Measurements from ENCODE around the gene MAP7D2.

MAP7D2 gene

GRCh38 chrX:20038966-20039365 lies 77.7 kb downstream of the MAP7D2 start:
- no peak for DNase-seq (ENCODE audit: low spot score)

GRCh38 chrX:20037186-20037585 lies 79.5 kb downstream of the MAP7D2 start:
- no peak for DNase-seq (ENCODE audit: low spot score)

GRCh38 chrX:20032201-20032600 lies 84.5 kb downstream of the MAP7D2 start:
- DNase-seq (ENCODE audit: low spot score): no peak

GRCh38 chrX:20029728-20030127 lies 87.0 kb downstream of the MAP7D2 start:
- no peak for DNase-seq (ENCODE audit: low spot score)

- DNase-seq (ENCODE audit: low spot score): no peak
These were observed 88.1 kb downstream of the MAP7D2 start for GRCh38 chrX:20028588-20028987.

- no peak for DNase-seq (ENCODE audit: low spot score)
These were observed 90.4 kb downstream of the MAP7D2 start for GRCh38 chrX:20026278-20026677.

GRCh38 chrX:20019672-20020365 lies 96.9 kb downstream of the MAP7D2 start:
- DNase-seq (ENCODE audit: low spot score): no peak

- DNase-seq (ENCODE audit: low spot score): no peak
These were observed 100.1 kb downstream of the MAP7D2 start for GRCh38 chrX:20016616-20016945.

GRCh38 chrX:20015945-20016615 lies 100.6 kb downstream of the MAP7D2 start:
- no peak for DNase-seq (ENCODE audit: low spot score)

- DNase-seq (ENCODE audit: low spot score): no peak
These were observed 101.3 kb downstream of the MAP7D2 start for GRCh38 chrX:20015422-20015821.

GRCh38 chrX:20011608-20012007 lies 105.1 kb downstream of the MAP7D2 start:
- no peak for DNase-seq (ENCODE audit: low spot score)

- no peak for DNase-seq (ENCODE audit: low spot score)
These were observed 108.6 kb downstream of the MAP7D2 start for GRCh38 chrX:20007962-20008622.

GRCh38 chrX:20005883-20006282 lies 110.8 kb downstream of the MAP7D2 start:
- no peak for DNase-seq (ENCODE audit: low spot score)

GRCh38 chrX:20001588-20001987 lies 115.1 kb downstream of the MAP7D2 start:
- DNase-seq (ENCODE audit: low spot score): no peak

- no peak for DNase-seq (ENCODE audit: low spot score)
These were observed 125.4 kb downstream of the MAP7D2 start for GRCh38 chrX:19991350-19991718.

GRCh38 chrX:19990556-19991349 lies 126.0 kb downstream of the MAP7D2 start, which contains the start of gene BCLAF3:
Gene BCLAF3 (minus strand): TSS chrX:19991061. CDS start chrX:19970264, 20,797 bp downstream.
- peak; percentile 93 for DNase-seq (ENCODE audit: low spot score)

GRCh38 chrX:19990151-19990555 lies 126.6 kb downstream of the MAP7D2 start:
- no peak for DNase-seq (ENCODE audit: low spot score)

GRCh38 chrX:19987856-19988255 lies 128.9 kb downstream of the MAP7D2 start:
- DNase-seq (ENCODE audit: low spot score): no peak

- DNase-seq (ENCODE audit: low spot score): no peak
These were observed 130.2 kb downstream of the MAP7D2 start for GRCh38 chrX:19986531-19986930.

- DNase-seq (ENCODE audit: low spot score): no peak
These were observed 134.8 kb downstream of the MAP7D2 start for GRCh38 chrX:19981947-19982346.

- DNase-seq (ENCODE audit: low spot score): no peak
These were observed 140.9 kb downstream of the MAP7D2 start for GRCh38 chrX:19975845-19976244.

- no peak for DNase-seq (ENCODE audit: low spot score)
These were observed 143.7 kb downstream of the MAP7D2 start for GRCh38 chrX:19972984-19973383.

- DNase-seq (ENCODE audit: low spot score): no peak
These were observed 148.4 kb downstream of the MAP7D2 start for GRCh38 chrX:19968276-19968675.
